IPS DF 4.7 (cell line): ENCODE results near the gene CLN5.
"Not testable (repeated sequence)": the region's sequence is repeated elsewhere in the genome, so short reads cannot be mapped to it uniquely, and the experiment has no call there.

Experiments
- DNase-seq: peaks from one replicate; pipeline ENCODE4 v3.0.0-alpha.2; 2013; ENCODE audit warnings: low spot score; ENCODE audit errors: extremely low read depth

CLN5 gene

DNA sequence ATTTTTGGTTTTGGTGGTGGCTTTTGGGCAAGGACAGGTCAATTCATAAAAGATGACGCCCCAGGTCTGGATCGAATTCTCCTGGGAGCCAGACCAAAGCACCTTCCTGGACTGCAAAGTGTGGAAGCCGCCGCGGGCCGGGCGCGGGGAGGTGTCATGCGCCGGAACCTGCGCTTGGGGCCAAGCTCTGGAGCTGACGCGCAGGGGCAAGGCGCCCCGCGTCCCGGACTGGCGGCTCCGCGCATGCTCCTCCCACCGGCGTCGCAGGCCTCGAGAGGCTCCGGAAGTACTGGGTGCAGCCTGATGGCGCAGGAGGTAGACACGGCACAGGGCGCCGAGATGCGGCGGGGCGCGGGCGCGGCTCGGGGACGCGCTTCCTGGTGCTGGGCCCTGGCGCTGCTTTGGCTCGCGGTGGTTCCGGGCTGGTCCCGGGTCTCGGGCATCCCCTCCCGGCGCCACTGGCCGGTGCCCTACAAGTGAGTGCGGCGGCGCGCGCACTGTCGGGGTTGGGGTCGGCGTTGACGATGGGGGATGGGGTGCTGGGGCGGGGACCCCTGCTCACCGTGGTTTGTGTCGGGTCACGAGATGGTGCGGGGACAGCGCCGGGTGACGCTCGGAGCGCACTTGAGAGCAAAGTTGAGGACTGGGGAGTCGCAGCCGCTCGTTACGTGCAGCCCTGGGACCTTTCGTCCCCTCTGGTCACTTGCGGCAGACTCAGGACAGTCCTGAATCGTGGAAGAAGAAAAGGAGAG, at the start of gene CLN5:
CLN5 (plus strand) TSS at position 286 of the 752 bp plus-strand sequence; CDS start at position 304, 18 bp downstream.
- DNase-seq: peak; percentile 62

DNA sequence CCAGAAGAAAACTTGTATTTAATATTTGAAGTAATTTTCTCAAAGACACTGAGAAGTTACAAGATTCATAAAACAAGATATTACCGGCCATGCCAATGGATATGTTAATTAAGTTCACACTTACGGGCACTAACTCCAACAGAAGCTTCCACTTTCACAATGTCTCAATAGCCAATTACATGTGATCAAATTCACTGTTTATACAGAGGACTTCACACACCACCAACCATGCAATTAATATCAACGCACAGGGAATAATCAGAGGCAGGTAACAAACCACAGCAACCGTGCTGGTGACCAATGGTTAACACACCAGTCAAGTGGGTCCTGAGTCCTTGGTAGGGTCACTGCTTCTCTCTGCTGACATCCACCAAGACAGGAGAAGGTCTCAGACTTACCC, 49.5 kb upstream of the CLN5 start:
- DNase-seq: no peak

DNA sequence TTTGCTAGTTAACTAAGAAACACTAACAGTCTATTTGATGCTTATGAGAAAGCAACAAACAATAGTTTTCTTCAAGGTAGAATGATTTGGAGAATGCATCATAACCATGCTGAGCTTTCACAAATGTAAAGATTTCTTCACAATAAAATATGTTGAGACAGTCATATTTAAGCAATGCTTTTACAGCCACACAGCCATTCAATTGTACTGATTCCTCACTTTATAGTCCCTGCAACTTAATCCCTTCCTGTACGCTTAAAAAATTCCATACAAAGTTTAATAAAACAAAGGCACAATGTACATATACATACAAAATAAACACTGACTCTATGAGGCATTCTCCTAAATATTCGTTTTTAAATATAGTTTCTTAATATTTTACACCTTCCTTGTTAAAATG, 48.2 kb upstream of the CLN5 start:
- no peak for DNase-seq

GRCh38 chr13:76944456-76944855, 47.4 kb upstream of the CLN5 start:
- no peak for DNase-seq

- no peak for DNase-seq
These were observed 43.7 kb upstream of the CLN5 start, which contains the start of gene ACOD1 for GRCh38 chr13:76948149-76948548. TSS of gene ACOD1 (plus strand) at chr13:76948511. CDS start at chr13:76948559, 48 bp downstream.

DNA sequence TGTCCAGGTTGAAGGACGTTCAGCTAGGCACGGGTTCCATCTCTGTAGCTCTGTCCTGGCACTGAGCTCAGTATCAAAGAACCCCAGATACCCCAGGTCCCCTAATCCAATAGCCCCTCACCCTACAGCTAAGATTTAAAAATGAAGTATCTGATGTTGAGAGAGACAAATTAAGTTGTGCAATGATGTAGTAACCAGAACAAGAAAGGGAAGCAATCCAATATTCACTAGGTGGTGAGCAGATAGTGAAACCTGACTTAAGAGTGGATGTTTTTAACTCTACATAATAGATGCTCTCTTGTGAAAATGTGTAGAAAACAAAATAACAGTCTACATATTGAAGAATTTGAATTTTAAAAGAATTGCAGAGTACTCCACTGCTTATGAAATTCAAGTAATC, 41.8 kb upstream of the CLN5 start:
- no peak for DNase-seq

DNA sequence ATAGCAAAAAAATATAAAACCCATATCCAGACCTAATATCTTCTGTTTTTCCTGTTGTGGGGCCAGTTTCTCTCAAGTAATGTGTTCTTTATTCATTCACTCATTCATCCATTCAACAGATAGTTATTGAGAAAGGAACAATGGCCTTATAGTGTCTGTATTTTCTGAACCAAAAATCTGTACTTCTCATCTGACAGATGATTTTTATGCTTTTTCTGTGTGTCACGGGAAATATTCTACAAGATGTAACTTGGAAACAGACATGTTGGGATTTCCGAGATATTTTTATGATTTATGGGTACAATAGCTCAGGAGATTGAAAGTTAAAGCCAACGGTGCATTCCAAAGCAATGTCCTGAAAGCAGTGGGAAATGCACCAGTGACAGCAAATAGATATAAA, 37.9 kb upstream of the CLN5 start:
- no peak for DNase-seq

DNA sequence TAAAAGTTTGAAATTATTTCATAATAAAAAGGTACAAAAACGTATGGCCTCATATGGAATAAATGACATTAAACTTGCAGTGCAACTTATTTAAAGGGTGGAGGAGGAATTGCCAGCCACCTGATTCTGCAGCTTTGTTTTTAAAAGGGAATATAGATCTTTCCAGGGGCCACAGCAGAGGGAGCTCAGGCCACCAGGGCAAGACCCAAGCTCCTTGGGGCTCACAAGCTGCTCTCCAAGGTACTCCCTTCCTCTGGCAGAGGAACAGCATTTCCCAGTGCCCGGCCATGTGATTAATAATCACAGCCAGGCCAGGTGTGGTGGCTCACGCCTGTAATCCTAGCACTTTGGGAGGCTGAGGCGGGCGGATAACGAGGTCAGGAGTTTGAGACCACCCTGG, 37.3 kb upstream of the CLN5 start:
- no peak for DNase-seq

DNA sequence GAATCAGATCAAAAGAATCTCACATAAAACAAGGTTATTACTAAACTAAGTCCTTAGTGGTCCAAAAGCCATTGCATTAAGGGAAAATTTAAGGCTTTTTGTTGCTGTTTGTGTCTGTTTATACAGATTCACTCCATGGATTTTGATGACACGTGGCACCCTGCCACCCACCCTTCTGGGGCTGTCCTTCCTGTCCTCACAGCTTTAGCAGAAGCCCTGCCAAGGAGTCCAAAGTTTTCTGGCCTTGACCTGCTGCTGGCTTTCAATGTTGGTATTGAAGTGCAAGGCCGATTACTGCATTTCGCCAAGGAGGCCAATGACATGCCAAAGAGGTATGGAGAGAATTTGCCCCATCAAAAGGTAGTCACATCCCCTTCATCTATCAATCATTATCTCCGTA, 36.7 kb upstream of the CLN5 start:
- no peak for DNase-seq

DNA sequence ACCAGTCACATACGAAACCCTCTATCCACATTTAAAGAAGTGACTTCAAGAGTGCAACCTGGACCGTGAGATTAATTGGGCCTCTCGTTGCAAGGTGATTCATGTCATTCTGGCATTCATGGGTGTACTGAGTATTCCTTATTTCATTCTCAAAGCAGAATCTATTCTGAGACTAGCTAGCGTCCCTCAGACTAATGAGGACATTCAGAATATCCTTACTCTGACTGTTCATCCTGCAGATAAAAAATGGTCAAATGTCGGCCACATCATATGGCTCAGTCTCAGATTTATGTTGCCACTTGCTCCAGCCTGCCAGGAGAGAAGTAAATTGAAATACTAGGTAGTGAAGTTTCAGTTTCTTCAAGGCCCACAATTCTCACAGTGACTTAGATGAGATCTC, 36.2 kb upstream of the CLN5 start:
- DNase-seq: no peak

- no peak for DNase-seq
These were observed 32.9 kb upstream of the CLN5 start for GRCh38 chr13:76958841-76959432.

DNA sequence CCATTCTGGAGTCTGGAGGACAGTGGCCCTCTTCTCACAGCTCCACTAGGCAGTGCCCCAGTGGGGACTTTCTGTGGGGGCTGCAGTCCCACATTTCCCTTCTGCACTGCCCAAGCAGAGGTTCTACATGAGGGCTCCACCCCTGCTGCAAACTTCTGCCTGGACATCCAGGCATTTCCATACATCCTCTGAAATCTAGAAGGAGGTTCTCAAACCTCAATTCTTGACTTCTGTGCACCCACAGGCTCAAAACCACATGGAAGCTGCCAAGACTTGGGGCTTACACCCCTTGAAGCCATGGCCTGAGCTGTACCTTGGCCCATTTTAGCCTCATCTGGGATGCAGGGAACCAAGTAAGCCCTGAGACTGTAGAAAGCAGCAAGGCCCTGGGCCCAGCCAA, 32.1 kb upstream of the CLN5 start:
- not testable (repeated sequence) for DNase-seq

DNA sequence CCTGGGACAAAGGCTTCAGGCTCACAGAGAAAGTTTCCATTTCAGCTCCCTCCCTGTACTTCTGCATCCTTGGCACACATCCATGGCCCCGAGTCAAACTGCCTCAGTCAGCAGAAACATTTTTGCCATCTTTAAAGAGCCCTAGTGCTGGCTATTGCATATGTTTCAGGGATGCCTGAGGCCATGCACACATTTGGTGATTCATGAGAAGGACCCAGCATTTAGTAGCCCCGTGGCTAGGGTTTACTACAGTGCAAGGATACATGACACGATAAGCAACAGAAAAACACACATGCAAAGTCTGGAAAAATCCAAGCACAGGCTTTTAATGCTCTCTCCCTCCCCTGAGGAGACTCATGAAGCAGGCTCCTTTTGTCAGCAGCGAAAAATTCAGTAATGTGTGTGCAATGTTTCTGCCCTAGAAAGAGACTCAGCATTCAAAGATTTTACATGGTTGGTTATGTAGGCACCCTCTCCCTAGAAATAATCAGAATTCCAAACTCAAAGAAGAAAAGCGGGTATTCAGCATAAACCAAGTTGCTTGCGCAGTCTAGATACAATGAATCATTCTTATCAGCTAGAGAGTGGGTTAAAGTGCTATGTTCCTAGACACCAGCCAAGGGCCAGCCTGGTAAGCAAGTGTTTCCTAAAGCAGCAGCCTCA, 26.0 kb upstream of the CLN5 start:
- DNase-seq: no peak

DNA sequence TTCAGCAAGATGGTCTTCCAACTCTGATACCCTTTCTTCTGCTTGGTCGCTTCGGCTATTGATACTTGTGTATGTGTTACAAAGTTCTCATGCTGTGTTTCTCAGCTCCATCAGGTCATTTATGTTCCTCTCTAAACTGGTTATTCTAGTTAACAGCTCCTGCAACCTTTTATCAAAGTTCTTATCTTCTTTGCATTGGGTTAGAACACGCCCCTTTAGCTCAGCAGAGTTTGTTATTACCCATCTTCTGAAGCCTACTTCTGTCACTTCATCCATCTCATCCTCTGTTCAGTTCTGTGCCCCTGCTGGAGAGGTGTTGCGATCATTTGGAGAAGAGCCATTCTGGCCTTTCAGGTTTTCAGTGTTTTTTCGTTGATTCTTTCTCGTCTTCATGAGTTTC, 24.9 kb upstream of the CLN5 start:
- no peak for DNase-seq

DNA sequence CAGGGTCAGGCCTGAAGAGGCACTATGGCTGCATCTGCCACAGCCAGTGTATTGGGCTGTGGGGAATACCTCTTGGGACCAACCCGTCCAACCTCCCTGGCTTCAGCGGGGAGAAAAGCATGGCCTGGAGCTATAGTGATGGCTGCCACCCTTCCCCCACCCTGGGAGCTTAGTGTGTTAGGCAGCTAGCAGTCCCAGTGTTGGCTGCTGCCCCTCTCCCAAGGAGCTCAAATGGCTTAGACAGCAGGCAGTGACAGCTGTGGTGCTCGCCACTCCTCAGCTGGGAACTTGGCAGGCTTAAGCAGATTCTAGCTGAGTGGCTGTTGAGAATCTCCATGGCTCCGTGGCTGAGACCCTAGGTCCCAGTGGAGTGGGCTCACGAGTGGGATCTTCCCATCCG, 23.8 kb upstream of the CLN5 start:
- DNase-seq: no peak

- DNase-seq: no peak
These were observed 22.2 kb upstream of the CLN5 start for GRCh38 chr13:76969488-76970365.

DNA sequence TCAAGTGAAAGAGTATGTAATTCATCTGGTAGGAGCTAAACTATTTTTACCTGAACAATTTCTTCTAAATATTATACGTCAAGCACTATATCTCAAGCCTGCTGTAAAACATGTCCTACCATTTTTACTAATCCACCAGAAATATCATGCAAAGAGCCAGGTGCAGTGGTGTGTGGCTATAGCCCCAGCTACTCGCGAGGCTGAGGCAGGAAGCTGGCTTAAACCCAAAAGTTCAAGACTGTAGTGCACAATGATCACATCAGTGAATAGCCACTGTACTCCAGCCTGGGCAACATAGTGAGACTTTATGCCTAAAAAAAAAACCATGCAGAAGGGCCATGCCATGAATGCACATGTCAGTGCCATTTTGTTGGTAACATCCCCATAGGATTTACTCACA, 20.7 kb upstream of the CLN5 start:
- DNase-seq: no peak

DNA sequence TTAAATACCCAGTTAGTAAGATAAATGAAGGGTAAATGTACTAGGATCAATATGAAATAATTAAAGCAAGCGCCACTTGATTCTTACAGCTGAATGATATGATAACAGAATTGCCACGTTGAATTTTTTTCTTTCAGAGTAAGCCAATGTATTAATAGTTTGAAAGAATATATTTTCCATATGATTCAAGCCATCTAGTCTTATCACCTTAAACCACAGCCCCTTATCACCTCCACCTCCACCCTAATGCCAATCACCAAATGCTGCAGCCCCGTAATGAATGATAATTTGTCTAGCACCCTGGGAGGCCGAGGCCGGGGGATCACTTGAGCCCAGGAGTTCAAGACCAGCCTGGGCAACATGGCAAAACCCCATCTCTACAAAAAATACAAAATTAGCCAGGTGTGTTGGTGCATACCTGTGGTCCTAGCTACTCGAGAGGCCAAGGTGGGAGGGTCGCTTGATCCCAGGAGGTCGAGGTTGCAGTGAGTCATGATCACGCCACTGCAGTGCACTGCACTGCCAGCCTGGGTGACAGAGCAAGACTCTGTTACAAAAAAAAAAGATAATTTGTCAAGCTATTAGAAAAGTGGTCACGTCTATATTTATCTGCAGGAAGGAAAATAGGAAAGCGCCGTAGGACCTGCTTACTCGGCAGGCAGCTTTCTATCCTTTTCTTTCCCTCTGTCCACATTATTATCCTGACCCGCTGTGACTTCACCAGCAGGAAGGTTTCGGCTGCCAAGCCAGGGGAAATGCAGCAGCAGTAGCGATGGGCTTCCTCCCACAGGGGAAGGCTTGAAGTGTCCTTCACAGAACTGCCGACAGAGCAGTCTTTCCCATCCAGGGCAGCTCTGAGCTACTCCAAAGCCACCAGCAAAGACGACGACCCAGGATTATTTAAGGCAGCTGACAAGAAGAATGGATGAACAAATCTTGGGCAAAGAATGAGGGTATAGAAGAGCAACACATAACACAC, 19.7 kb upstream of the CLN5 start:
- no peak for DNase-seq

DNA sequence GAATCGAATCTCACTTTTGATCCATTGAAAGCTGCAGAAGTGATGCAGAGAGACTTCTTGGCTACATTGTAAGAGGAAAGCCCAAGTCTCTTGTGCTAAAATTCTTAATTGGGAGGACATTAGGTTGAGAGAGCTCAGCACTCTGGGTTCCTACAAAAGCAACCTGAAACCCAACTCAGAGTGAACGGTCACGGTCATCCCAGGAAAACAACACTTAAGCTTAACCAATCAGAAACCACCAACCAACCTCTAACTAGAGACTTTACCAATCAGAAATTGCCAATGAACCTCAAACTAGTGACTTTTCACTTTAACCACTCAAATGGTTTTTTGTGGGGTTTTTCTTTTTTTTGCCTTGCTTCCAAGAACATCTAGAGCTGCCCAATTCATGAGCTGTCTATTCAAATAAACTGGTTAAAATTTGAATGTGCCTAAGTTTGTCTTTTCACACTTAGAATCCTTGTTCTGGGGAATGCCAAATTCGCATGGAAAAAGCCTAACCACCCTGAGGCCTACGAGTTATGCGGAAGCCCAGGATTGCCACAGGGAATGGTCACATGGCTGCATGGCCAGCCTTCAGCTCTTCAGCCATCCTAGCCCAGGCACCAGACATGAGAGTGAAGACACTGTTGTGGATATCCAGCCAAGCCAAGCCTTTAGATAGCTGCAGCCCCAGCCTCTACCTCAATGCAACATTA, 17.8 kb upstream of the CLN5 start:
- DNase-seq: no peak

GRCh38 chr13:76974618-76974975, 17.3 kb upstream of the CLN5 start:
- no peak for DNase-seq
